GM12864 (cell line): ENCODE measurements around the gene CPT1B.

Source experiments
- DNase-seq: peaks from one replicate; pipeline ENCODE4 v3.0.0-alpha.2; 2011; ENCODE audit warnings: low read depth
- H3K4me3 ChIP-seq: 2 replicates; pipeline ENCODE4 v1.5.1; 2011; ENCODE audit warnings: mild to moderate bottlenecking, low read depth, low read length, control low read depth
- CTCF ChIP-seq: IDR thresholded peaks from 2 replicates; pipeline ENCODE4 v1.5.1; 2011; ENCODE audit warnings: low read depth, mild to moderate bottlenecking, moderate library complexity, low read length, control low read depth, inconsistent platforms; ENCODE audit errors: missing control alignments

Gene CPT1B

GRCh38 chr22:50579752-50580151, 1.5 kb upstream of the CPT1B start:
- TF ChIP-seq CTCF = no peak
- H3K4me3 ChIP-seq = no peak overlapping the region
- DNase-seq = no peak

GRCh38 chr22:50578776-50579310, 616 bp upstream of the CPT1B start:
- H3K4me3 ChIP-seq = no peak overlapping the region
- no peak for DNase-seq
- no peak for TF ChIP-seq CTCF

- no peak for TF ChIP-seq CTCF
- no peak overlapping the region for H3K4me3 ChIP-seq
- no peak for DNase-seq
These were observed 585 bp downstream of the CPT1B start for GRCh38 chr22:50577697-50577986.

GRCh38 chr22:50576806-50577696, 1.2 kb downstream of the CPT1B start:
- no peak for TF ChIP-seq CTCF
- H3K4me3 ChIP-seq = no peak overlapping the region
- DNase-seq = no peak

GRCh38 chr22:50576070-50576469, 2.2 kb downstream of the CPT1B start:
- no peak for TF ChIP-seq CTCF
- no peak for DNase-seq
- H3K4me3 ChIP-seq = no peak overlapping the region

- no peak for TF ChIP-seq CTCF
- DNase-seq = no peak
- H3K4me3 ChIP-seq = no peak overlapping the region
These were observed 2.7 kb downstream of the CPT1B start for GRCh38 chr22:50575426-50575941.

- no peak for TF ChIP-seq CTCF
- no peak for DNase-seq
- H3K4me3 ChIP-seq = no peak overlapping the region
These were observed 3.9 kb downstream of the CPT1B start for GRCh38 chr22:50574383-50574755.
